Activated naive CD8-positive, alpha-beta T cell treated with anti-CD3 and anti-CD28 coated beads for 36 hours (primary cell): ENCODE measurements around the gene ZNF112. TPM values are rescaled to one million over a fixed set of nuclear protein-coding genes. Genes with fewer than 3 reads are reported as not detected.
A peak's percentile ranks its signal among the peaks of the same experiment; 100 is the strongest.

Source experiments
- DNase-seq: peaks from one replicate; pipeline ENCODE4 v3.0.0; 2021
- H3K27ac Mint-ChIP-seq: one replicate; pipeline ENCODE4 v1.8.0; 2022; ENCODE audit warnings: mild to moderate bottlenecking, moderate library complexity, mixed read lengths
- H3K27me3 Mint-ChIP-seq: one replicate; pipeline ENCODE4 v1.8.0; 2022; ENCODE audit warnings: mild to moderate bottlenecking, mixed read lengths
- H3K36me3 Mint-ChIP-seq: one replicate; pipeline ENCODE4 v1.8.0; 2021; ENCODE audit warnings: mild to moderate bottlenecking, mixed read lengths
- H3K4me1 Mint-ChIP-seq: one replicate; pipeline ENCODE4 v1.8.0; 2021; ENCODE audit warnings: mixed read lengths
- H3K4me3 Mint-ChIP-seq: one replicate; pipeline ENCODE4 v1.8.0; 2022; ENCODE audit warnings: mild to moderate bottlenecking, moderate library complexity, mixed read lengths
- H3K9me3 Mint-ChIP-seq: one replicate; pipeline ENCODE4 v1.8.0; 2022; ENCODE audit warnings: mixed read lengths
- total RNA-seq, 2 experiments: library from RNA; stranded (reverse); gene quantifications; one replicate each; pipeline ENCODE4 v1.2.3, GENCODE V29; 2021

The ZNF112 gene
- total RNA-seq, 2 experiments from 2014 or later: 0.44 to 0.62 TPM

DNA sequence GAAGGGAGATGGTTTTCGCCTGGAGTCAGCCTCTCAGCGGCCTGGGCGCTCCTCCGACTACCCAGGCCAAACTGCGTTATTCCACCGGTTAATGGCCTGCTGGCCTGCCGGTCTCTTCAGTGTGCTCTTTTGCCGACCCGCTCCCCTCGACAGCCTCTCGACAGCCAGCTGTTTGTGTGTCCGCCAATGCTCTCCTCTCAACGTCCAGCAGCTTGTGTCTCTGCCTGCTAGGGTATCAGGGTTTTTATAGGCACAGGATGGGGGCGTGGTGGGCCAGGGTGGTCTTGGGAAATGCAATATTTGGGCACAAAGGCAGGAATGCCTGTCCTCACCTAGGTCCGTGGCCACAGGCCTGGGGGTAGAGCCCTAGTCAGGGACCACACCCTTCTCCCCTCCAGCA lies 50.2 kb downstream of the ZNF112 start:
- Mint-ChIP-seq H3K36me3 (peaks cover 22% of the 10 kb centered on the region), H3K9me3 (peaks cover 12% of the 10 kb centered on the region), H3K27me3 (no peaks in the 10 kb centered on the region), H3K27ac (no peak overlapping the region), H3K4me3 (no peak overlapping the region), H3K4me1 (peaks cover 13% of the 10 kb centered on the region)
- DNase-seq: no peak

DNA sequence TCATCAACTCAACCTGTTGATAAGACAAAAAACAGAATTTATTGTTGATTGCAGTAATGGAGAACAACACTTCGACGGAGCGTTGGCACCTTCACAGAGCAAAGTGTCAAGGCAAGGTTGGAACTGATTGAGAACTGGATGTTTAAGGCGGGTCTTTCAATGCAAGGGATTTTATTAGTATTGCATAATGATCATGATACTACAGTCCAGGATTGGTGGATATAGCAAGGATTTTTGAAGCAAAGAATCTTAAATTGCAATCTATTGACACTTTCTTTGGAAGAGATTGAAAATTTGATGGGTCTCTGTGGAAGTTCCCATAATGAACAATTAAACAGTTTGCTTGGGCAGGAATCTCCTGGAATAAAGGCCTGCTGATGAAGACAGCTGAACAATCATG lies 51.0 kb downstream of the ZNF112 start:
- Mint-ChIP-seq H3K27ac (no peak overlapping the region), H3K4me1 (peaks cover 13% of the 10 kb centered on the region), H3K27me3 (no peaks in the 10 kb centered on the region), H3K4me3 (no peak overlapping the region), H3K9me3 (peaks cover 16% of the 10 kb centered on the region), H3K36me3 (peaks cover 30% of the 10 kb centered on the region)
- no peak for DNase-seq

DNA sequence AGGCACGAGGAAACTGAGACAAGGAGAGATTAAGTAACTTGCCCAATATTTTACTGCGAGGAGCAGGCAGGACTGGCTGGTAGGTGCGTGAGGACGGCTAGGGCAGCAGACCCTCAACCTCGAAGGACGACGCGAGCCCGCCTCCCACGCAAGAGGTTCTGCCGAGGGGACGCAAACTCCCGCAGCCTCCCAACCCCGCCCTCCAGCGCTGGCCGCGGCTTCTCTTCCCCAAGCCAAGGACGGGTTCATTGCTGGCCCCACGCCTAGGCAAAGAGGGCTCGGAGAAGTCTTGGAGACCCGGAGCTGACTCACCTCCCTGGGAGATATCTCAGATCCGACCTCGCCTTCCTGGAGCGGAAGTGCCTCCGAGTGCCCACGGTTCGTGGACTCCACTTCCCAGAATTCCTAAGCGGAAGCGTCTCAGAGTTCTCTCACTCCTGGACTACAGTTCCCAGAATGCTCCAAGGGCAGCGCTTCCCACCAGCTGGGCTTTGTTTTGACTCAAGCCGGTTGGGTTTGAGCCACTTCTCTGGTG lies 51.8 kb downstream of the ZNF112 start, which contains the start of gene ZNF235:
Gene ZNF235, minus strand, starts transcription at position 367 of the 535 bp plus-strand sequence. CDS start 1,621 bp downstream, outside the sequence.
- DNase-seq: peak; percentile 76
- peak within 1 kb of the TSS; percentile 90 for H3K4me3 Mint-ChIP-seq
- H3K36me3 Mint-ChIP-seq: peaks cover 37% of the 10 kb centered on the region
- H3K27me3 Mint-ChIP-seq: no peaks in the 10 kb centered on the region
- H3K4me1 Mint-ChIP-seq: peaks cover 13% of the 10 kb centered on the region
- H3K27ac Mint-ChIP-seq: peak within 1 kb of the TSS; percentile 89
- H3K9me3 Mint-ChIP-seq: peaks cover 14% of the 10 kb centered on the region

DNA sequence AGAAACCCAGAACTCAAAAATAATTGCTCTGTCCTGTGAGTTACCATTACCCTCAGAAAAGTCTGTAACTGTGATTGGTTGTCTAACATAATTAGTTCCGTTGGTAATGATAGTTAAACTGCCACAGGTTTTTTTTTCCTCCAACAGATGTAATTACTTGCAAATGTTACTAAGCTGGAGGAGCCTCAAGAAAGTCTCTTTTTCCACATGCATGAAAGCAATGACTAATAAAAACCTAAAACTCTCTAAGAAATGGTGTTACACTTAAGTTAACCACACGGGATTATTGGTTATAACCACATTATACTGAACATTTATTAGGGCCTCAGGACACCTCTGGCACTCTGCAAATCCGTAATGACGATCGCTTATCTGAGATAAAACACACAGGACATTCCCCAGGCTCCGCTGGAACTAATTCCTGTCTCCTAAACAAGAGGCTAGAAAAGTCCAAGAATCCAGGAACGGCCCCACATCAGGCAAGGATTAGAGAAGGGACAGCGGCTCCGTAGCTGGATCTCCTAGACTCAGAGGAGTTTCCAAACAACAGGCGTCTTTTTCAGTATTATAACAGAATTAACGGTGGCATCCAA lies 52.4 kb downstream of the ZNF112 start:
- Mint-ChIP-seq H3K27me3 (no peaks in the 10 kb centered on the region), H3K9me3 (peaks cover 14% of the 10 kb centered on the region)
- peak; percentile 6 for DNase-seq

DNA sequence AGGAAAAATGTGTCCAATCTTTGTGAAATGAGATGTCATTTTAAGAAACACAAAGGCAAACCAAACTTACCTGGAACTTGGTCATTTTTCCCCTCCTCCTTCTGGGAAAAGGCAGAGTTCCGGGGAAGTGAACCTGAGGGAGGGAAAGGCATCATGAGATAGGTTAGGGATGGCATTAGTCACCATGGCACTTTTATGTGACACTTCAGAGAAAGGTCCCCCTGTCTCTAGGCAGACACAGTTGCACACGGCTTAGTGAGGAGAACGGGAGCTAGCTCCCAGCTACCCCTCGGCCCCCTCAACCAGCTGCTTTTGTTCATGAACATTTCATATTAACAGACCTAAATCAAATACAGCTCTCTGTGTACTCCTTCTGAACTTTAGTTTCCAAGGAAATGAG lies 53.2 kb downstream of the ZNF112 start:
- H3K4me1 Mint-ChIP-seq: peaks cover 13% of the 10 kb centered on the region
- H3K36me3 Mint-ChIP-seq: peaks cover 51% of the 10 kb centered on the region
- H3K4me3 Mint-ChIP-seq: no peak overlapping the region
- peak overlapping the region; percentile 89 for H3K27ac Mint-ChIP-seq
- no peaks in the 10 kb centered on the region for H3K27me3 Mint-ChIP-seq
- no peak for DNase-seq
- peaks cover 10% of the 10 kb centered on the region for H3K9me3 Mint-ChIP-seq

More for the DNA sequence above, 52.4 kb downstream of the ZNF112 start:
- Mint-ChIP-seq H3K4me3 (peak overlapping the region; percentile 90), H3K27ac (peak overlapping the region; percentile 89), H3K36me3 (peaks cover 43% of the 10 kb centered on the region), H3K4me1 (peaks cover 13% of the 10 kb centered on the region)

DNA sequence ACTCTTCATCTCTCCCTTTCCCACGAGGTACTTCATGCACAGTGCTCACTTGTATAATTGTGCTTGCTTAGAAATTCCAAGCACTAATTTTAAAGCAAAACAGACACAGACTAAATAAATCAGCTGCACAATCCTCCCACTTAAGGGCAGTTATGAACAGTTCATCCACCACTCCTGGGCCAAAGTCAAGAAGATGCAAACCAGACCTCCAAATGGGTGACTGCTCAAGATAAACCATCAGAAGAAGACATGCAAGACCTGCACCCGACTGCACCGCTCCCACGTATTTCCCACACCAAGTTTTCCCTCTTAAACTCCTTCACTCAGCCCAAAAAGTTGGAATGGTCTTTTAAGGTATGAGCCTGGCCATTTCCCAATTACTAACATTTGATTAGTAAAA lies 71.5 kb downstream of the ZNF112 start:
- H3K27me3 Mint-ChIP-seq: no peaks in the 10 kb centered on the region
- H3K4me1 Mint-ChIP-seq: no peaks in the 10 kb centered on the region
- H3K4me3 Mint-ChIP-seq: no peak overlapping the region
- peaks cover 78% of the 10 kb centered on the region for H3K9me3 Mint-ChIP-seq
- peaks cover 67% of the 10 kb centered on the region for H3K36me3 Mint-ChIP-seq
- DNase-seq: no peak
- H3K27ac Mint-ChIP-seq: no peak overlapping the region

DNA sequence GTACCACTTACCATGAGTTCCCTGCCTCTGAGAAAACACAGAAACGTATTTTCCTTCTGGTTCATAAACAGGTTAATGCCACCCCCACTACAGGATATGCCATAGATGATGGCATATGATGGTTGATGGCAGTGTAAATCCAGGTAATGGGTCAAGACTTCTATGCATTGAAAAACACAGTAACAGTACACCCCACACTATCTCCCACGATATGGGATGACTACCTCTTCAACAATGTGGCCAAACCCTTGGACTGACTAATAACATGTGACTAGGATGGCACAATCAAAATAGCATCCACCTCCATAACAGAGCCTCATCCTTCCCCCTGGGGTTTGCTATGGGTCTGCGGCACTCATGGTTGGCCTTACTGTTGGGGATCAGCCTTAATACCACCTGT lies 73.6 kb downstream of the ZNF112 start:
- Mint-ChIP-seq H3K9me3 (peaks cover 71% of the 10 kb centered on the region), H3K27ac (no peak overlapping the region), H3K36me3 (peaks cover 60% of the 10 kb centered on the region), H3K4me1 (no peaks in the 10 kb centered on the region), H3K27me3 (no peaks in the 10 kb centered on the region), H3K4me3 (no peak overlapping the region)
- DNase-seq: no peak

DNA sequence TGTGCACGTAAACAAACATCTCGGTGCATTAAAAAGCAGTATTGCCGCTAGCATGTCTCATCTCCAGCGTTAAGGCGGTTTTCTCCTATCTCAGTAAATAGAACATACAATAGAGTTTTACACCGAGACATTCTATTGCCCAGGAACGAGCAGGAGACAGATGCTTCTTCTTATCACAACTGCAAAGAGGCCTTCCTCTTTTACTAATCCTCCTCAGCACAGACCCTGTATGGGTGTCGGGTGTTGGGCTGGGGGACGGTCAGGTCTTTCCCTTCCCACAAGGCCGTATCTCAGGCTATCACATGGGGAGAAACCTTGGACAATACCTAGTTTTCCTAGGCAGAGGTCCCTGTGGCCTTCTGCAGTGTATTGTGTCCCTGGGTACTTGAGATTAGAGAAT lies 75.6 kb downstream of the ZNF112 start:
- H3K27ac Mint-ChIP-seq: no peak overlapping the region
- peaks cover 54% of the 10 kb centered on the region for H3K36me3 Mint-ChIP-seq
- no peak for DNase-seq
- H3K9me3 Mint-ChIP-seq: peaks cover 64% of the 10 kb centered on the region
- H3K4me3 Mint-ChIP-seq: no peak overlapping the region
- no peaks in the 10 kb centered on the region for H3K4me1 Mint-ChIP-seq
- H3K27me3 Mint-ChIP-seq: no peaks in the 10 kb centered on the region

DNA sequence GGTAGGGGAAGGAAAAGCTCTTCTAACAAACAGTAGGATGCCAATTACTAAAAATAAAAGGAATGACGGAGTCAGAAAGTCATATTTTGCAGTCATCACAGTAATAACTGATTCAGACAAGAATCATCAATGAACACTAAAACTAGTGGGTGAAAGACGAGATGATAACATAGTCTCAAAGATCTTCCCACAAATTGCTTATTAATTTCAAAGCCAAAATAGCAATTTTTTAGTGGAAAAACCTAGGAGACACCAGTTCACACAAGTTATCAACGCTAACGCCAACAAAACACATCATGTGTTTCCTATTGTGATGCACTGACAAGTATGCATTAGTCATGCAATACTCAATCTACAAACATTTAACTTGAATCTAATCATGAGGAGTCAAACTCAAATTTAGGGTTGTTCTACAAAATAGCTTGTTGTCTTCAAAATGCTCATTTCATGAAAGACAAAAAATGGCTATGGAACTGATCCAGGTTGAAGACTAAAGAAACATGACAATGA lies 78.2 kb downstream of the ZNF112 start:
- Mint-ChIP-seq H3K36me3 (peaks cover 62% of the 10 kb centered on the region), H3K4me1 (no peaks in the 10 kb centered on the region), H3K27ac (no peak overlapping the region), H3K27me3 (no peaks in the 10 kb centered on the region), H3K9me3 (peaks cover 68% of the 10 kb centered on the region), H3K4me3 (no peak overlapping the region)
- DNase-seq: no peak

DNA sequence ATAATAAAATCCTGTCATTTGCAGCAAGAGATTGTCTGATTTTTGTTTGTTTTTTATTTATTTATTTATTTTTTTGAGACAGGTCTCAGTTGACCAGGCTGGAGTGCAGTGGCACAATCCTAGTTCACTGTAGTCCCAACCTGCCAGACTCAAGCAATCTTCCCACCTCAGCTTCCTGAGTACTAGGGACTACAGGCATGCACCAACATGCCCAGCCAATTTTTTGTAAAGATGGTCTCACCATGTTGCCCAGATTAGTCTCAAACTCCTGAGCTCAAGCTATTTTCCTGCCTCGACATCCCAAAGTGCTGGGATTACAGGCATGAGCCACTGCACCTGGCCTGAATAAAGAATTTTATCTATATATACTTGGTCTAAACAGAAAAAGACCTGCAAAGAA lies 79.1 kb downstream of the ZNF112 start:
- DNase-seq: no peak
- peaks cover 67% of the 10 kb centered on the region for H3K9me3 Mint-ChIP-seq
- peaks cover 65% of the 10 kb centered on the region for H3K36me3 Mint-ChIP-seq
- no peaks in the 10 kb centered on the region for H3K27me3 Mint-ChIP-seq
- no peaks in the 10 kb centered on the region for H3K4me1 Mint-ChIP-seq
- H3K4me3 Mint-ChIP-seq: no peak overlapping the region
- no peak overlapping the region for H3K27ac Mint-ChIP-seq

Other genes with a start within 250 kb of the ZNF112 start
- gene ZNF225, start 243.3 kb downstream of the ZNF112 start, total RNA-seq: 1 to 10 TPM; 3.8 to 4.0 TPM
- 1 to 10 TPM; 6.9 to 7.0 TPM for gene ZNF234, start 215.1 kb downstream of the ZNF112 start, total RNA-seq
- gene ZNF226, start 191.6 kb downstream of the ZNF112 start, total RNA-seq: 1 to 10 TPM; 6.5 to 7.4 TPM
- 10 to 100 TPM; 24.2 to 24.5 TPM for gene ZNF227, start 144.1 kb downstream of the ZNF112 start, total RNA-seq
- under 1 TPM; 0.16 to 0.32 TPM for gene ZNF233, start 96.8 kb downstream of the ZNF112 start, total RNA-seq
- 1 to 10 TPM; 3.8 to 4.7 TPM for gene ZNF235, start 51.7 kb downstream of the ZNF112 start, total RNA-seq
- 1 to 10 TPM; 1.8 to 2.4 TPM for gene ZNF285, start 44.9 kb upstream of the ZNF112 start, total RNA-seq
- gene ZNF229, start 91.8 kb upstream of the ZNF112 start, total RNA-seq: 1 to 10 TPM; 3.0 to 4.5 TPM
- 10 to 100 TPM in 1 of 2 experiments, 1 to 10 TPM in 1; 9.9 to 10.2 TPM for gene ZNF180, start 143.8 kb upstream of the ZNF112 start, total RNA-seq
- not detected for gene CEACAM20, start 173.0 kb upstream of the ZNF112 start, total RNA-seq